Astrocyte (in vitro differentiated cells and primary cell): Measurements from ENCODE around the gene GLCCI1.

Source experiments
- EZH2 ChIP-seq: IDR thresholded peaks from 2 replicates; pipeline ENCODE4 v1.6.1; 2012; ENCODE audit warnings: mild to moderate bottlenecking, low read length, inconsistent platforms; ENCODE audit not compliant: insufficient read depth
- TF ChIP-seq, protein P1 (sequence below): IDR thresholded peaks from 2 replicates; pipeline ENCODE4 v1.5.1; 2011; ENCODE audit warnings: low read depth, mild to moderate bottlenecking, inconsistent platforms, low read length, moderate library complexity; ENCODE audit not compliant: insufficient read depth

GRCh38 chr7:7943951-7944350 lies 24.6 kb upstream of the GLCCI1 start:
- TF ChIP-seq, protein P1, sequence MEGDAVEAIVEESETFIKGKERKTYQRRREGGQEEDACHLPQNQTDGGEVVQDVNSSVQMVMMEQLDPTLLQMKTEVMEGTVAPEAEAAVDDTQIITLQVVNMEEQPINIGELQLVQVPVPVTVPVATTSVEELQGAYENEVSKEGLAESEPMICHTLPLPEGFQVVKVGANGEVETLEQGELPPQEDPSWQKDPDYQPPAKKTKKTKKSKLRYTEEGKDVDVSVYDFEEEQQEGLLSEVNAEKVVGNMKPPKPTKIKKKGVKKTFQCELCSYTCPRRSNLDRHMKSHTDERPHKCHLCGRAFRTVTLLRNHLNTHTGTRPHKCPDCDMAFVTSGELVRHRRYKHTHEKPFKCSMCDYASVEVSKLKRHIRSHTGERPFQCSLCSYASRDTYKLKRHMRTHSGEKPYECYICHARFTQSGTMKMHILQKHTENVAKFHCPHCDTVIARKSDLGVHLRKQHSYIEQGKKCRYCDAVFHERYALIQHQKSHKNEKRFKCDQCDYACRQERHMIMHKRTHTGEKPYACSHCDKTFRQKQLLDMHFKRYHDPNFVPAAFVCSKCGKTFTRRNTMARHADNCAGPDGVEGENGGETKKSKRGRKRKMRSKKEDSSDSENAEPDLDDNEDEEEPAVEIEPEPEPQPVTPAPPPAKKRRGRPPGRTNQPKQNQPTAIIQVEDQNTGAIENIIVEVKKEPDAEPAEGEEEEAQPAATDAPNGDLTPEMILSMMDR, result no peak
- TF ChIP-seq EZH2, result no peak
